ENCODE measurements around the gene USP9X. TPM values are rescaled to one million over a fixed set of nuclear protein-coding genes. Genes with fewer than 3 reads are reported as not detected.
"Not testable (repeated sequence)": the region's sequence is repeated elsewhere in the genome, so short reads cannot be mapped to it uniquely, and the experiment has no call there.

Gene USP9X
- total RNA-seq, 1 experiment from 2014 or later = 82.9 TPM

DNA sequence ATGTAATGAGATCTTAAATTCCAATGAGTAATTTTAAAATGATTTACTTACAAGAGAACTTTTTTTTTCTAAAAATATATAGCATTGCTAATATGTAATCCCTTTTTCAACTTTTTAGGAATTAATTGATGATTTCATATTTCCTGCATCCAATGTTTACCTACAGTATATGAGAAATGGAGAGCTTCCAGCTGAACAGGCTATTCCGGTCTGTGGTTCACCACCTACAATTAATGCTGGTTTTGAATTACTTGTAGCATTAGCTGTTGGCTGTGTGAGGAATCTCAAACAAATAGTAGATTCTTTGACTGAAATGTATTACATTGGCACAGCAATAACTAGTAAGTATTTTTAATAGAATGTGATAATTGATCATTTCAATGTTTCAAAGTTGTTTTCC lies 113.2 kb downstream of the USP9X start:
- DNase-seq (ENCODE audit: low read depth) = no peak

DNA sequence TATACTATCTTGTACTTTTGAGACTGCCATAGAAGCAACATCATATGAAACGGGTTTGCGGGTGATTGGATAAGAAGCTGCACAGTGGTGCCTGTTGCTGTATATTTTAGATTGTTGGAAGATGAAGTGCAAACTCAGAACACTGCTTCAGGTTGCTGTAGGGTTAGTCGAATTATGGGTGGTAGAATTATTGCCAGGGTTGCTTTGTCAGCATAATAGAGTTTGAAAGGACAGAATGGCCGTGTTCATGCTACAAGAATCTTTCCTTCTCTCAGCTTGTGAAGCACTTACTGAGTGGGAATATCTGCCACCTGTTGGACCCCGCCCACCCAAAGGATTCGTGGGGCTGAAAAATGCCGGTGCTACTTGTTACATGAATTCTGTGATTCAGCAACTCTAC lies 115.5 kb downstream of the USP9X start:
- DNase-seq (ENCODE audit: low read depth) = no peak

GRCh38 chrX:41209853-41210252 lies 124.6 kb downstream of the USP9X start:
- DNase-seq (ENCODE audit: low read depth) = no peak

DNA sequence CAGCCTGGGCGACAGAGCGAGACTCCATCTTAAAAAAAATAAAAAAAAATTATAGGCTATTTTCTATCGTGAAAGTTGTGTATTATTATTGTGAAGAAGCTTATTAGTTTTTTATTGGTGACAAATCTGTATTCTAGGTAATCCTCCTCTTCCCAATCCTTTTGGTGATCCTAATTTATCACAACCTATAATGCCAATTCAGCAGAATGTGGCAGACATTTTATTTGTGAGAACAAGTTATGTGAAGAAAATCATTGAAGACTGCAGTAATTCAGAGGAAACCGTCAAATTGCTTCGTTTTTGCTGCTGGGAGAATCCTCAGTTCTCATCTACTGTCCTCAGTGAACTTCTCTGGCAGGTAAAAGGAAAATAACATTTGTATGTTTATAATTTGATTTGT lies 139.4 kb downstream of the USP9X start:
- no peak for DNase-seq (ENCODE audit: low read depth)

GRCh38 chrX:41233988-41234387 lies 148.7 kb downstream of the USP9X start:
- no peak for DNase-seq (ENCODE audit: low read depth)

DNA sequence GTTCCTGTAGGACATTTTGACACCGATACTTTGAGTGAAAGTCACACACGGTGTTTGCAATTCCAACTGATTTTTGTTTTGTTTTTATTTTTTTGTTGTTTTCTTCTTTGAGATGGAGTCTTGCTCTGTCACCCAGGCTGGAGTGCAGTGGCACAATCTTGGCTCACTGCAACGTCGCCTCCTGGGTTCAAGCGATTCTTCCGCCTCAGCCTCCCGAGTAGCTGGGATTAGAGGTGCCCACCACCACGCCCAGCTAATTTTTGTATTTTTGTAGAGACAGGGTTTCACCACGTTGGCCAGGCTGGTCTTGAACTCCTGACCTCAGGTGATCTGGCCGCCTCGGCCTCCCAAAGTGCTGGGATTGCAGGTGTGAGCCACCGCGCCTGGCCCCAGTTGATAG lies 149.2 kb downstream of the USP9X start:
- not testable (repeated sequence) for DNase-seq (ENCODE audit: low read depth)

- no peak for DNase-seq (ENCODE audit: low read depth)
These were observed 149.7 kb downstream of the USP9X start for GRCh38 chrX:41234962-41235361.

DNA sequence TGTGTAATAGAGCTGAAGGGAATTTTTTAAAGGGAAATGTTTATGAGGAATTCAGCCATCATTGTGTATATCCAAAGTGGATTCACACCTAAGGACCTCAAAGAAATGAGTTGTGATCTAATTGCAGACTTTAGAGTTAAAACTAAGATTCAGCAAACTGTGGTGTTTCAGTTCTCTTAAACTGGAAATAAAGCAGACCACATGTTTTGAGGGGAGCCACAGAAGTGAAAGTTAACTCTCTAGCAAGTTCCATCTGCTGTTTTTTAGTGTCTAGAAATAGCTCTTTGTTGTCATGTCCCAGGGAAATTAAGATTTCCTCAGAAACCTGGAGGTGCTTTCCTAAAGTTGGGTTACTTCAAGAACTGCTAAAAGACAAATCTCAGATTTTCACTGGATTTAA lies 151.4 kb downstream of the USP9X start:
- no peak for DNase-seq (ENCODE audit: low read depth)

DNA sequence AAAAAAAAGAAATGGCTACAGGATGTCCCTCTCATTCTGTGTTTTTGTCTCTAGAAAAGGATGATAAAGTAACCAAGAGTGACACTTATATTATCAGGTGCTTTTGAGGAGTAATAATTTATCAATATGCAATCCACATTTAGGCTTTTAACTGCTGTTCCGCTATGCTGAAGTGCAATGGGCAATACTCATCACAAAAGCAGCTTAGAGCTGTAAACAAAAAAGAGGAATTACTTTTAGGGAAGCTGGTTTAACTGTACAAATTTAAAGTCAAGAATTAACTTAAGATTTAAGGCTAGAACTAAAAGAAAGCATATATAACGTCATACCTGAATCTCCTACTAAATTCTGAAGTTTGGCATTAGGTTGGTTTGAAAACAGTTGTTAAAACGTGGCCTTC lies 155.3 kb downstream of the USP9X start:
- no peak for DNase-seq (ENCODE audit: low read depth)

DNA sequence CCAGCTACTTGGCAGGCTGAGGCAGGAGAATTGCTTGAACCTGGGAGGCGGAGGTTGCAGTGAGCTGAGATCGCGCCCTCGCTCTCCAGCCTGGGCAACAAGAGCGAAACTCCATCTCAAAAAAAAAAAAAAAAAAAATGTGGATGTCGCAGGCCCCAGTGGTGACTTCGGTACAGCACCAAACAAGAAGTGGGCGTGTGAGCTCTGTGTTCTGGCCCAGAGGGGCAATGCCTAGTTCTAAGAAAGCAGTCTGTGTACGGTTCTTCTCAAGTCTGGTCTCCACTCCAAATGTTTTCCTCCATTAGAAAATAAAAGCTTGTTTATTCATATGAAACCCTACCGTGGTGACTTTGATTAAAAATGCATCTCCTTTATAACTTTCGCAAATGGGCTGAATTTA lies 156.7 kb downstream of the USP9X start:
- no peak for DNase-seq (ENCODE audit: low read depth)

- DNase-seq (ENCODE audit: low read depth) = peak; percentile 43
These were observed 160.4 kb downstream of the USP9X start for GRCh38 chrX:41245641-41246040.

GRCh38 chrX:41250867-41251266 lies 165.6 kb downstream of the USP9X start:
- no peak for DNase-seq (ENCODE audit: low read depth)

DNA sequence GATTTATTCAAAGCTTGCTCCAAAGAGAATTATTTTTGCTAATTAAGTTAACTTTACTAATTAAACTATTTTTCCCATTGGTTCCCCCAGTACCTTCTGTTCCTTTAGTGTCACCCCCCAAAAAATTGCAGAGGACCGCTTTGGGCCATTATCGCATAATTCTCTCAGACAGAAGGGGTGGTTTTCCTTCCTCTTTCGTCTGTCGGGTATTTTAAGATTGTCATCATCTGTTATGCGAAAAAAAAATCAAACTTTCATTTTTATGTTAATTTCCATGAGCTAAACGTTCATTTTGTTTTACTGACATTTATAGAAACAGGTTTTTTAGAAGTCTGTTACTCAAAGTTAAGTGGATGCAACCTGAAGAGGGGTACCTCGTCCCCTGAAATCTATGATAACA lies 172.6 kb downstream of the USP9X start:
- no peak for DNase-seq (ENCODE audit: low read depth)

DNA sequence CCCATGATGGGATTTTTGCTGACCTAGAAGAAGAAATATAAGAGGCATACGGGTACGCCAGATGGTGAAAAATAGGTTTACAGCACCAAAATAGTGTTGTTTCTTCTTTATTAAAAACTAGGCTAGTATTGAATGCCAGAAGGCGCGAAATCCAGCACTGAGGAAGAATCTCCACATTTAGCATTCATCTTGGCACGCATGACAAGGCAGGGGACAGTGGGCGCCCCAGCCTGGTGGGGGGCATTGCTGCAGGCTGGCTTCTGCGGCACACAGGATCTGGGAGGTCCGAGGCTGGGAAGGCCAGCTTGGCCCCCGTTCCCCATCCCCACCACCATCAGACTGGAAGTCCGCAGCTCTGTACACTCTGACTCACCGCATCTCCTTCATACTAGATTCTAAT lies 173.0 kb downstream of the USP9X start:
- DNase-seq (ENCODE audit: low read depth) = no peak

DNA sequence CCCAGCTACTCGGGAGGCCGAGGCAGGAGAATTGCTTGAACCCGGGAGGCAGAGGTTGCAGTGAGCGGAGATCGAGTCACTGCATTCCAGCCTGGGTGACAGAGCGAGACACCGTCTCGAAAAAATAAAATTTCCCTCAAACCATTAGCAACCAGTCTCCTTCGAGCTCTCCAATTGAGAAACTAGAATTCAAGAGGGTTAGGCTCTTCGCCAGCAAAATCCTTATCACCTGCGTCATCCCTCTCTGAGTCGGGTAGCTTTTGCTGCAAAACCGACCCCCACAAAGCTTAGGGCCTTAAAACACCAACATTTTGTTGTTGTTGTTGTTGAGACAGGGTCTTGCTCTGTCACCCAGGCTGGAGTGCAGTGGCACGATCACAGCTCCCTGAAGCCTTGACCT lies 173.6 kb downstream of the USP9X start:
- DNase-seq (ENCODE audit: low read depth) = no peak

DNA sequence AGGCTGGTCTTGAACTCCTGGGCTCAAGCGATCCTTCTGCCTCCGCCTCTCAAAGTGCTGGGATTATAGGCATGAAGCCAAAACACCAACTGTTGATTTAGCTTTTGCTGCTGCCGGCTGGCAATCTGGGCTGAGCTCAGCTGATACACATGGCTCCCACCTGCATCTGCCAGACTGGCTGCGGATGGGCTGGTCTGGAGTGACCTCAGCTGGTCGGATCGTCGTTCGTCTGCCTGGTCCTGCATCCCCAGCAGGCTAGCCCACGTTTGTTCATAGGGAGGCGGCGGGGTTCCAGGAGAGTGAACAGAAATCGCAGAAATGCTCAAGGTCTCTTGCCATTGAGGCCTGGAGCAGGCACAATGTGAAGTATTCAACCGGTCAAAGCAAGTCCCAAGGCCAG lies 174.3 kb downstream of the USP9X start:
- no peak for DNase-seq (ENCODE audit: low read depth)

DNA sequence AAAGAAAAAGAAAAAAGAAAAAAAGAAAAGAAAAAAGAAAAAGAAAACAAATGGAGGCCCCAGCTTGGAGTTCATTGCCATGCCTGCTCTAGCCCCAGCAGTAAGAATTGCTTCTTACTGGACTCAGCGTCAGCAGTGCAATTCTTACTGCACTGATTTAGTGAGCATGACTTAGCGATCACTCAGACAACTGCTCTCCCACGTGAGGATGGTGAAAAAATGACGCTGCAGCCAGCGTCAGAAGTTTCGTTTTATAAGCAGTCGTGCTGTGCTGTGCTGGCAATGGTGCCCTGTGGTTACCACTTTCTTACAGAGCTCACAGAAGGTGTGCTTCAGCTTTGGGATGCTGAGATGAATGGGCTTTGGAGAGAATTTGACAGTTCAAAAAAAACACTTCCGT lies 180.4 kb downstream of the USP9X start:
- peak; percentile 87 for DNase-seq (ENCODE audit: low read depth)

DNA sequence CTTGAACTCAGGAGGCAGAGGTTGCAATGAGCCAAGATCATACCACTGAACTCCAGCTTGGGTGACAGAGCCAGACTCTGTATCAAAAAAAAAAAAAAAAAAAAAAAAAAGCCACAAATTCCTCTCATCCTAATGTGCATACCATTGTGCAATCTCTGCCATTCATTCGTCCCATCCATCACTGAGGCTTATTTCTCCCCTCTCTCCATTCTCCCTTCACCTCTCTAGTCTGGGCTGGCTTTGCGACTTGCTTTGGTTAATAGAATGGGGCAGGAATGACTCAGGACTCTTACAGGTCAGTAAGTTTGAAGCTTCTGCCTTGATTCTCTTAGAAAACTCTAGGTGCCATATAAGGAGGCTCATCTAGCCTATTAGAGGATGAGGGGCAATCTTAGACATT lies 188.4 kb downstream of the USP9X start:
- DNase-seq (ENCODE audit: low read depth) = no peak

DNA sequence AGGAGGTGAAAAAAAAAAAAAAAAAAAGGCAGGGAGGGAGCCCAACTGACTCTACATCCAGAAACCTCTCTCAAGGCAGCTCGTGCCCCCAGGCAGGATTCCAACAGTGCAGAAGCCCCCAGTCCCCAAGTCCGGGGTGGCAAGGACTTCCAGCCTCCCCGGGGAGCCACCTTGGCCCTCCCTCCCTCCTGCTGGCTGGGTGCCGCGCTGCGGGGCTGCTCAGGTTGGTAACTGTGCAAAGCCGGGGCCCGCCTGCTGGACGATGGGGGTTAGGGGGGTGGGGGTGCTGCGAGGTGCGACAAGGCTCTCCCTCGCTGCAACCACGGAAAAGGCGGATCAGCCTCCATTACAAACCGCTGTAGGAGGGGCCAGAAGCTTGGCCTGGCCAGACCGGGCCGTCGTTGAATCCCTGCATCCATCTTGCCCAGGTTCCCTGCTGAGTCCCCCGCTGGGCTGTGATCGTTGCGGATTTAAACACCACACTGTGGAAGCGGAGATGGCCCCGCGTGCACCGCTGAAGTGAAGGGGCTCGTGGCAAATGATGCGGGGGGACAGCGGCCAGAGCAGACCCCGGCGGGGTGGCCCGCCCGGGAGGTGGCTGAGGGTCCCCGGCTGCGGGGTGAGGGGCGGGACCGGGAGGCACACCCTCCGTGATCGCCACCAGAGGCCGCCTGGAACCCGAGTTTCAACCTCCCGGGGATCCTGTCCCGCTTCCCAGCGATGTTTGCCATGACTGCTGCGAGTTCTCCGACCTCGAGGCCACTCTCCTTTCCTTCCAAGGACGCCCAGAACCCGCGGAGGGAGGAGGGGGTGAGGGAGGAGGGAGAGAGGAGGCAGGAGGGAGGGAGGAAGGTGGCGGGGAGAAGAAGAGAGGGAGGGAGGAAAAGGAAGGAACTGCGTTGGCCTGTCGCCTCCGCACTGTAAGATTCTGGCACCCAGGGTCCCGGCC lies 190.7 kb downstream of the USP9X start:
- peak; percentile 68 for DNase-seq (ENCODE audit: low read depth)

DNA sequence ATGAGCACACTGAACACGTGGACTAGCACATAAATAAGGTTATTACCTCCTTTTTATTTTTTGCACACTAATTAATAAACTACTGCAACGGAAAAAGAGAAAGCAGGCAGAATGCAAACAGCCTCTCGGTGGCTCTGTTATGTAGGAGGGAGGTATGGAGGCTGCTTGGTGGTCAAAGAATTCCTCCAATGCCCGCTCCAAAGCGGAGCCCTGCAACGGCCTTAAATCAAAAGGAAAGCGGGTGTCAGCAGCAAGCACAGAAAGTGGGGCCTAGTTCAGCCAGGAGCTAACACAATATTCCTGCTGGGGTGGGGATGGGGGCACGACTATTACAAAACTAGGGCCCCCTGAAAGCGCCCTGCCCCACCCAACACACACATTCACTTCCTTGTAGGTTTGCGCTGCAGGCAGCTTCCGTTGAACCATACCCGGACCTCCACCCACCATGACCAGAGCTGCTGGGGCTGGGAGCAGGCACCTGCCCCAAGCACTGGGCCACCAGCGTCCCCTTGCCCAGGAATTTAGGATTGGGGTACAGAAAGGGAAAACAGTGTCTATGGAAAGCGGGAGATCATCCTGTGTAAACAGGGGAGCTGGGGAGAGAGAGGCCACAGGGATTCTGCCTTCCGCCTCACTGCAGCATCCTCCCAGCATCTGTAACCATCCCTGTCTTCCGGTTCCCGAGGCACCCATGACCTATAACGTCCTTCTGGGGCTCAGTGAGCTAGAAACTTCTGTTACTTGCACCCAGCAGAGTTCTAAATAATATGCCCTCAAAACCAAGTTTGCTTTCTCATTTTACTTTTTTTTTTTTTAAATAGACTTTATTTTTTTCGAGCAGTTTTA lies 191.6 kb downstream of the USP9X start:
- DNase-seq (ENCODE audit: low read depth) = no peak

DNA sequence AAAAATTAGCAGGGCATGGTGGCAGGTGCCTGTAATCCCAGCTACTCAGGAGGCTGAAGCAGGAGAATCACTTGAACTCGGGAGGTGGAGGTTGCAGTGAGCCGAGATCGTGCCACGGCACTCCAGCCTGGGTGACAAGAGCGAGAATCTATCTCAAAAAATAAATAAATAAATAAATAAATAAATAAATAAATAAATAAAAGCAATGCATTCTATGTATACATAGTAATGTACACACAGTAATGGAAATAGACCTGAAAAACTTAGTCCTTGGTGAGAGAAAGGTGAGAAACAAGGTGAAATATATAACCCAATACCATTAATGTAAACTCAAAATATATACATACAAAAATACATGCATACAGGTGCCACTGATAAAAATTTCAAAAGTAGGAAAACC lies 197.1 kb downstream of the USP9X start:
- not testable (repeated sequence) for DNase-seq (ENCODE audit: low read depth)

DNA sequence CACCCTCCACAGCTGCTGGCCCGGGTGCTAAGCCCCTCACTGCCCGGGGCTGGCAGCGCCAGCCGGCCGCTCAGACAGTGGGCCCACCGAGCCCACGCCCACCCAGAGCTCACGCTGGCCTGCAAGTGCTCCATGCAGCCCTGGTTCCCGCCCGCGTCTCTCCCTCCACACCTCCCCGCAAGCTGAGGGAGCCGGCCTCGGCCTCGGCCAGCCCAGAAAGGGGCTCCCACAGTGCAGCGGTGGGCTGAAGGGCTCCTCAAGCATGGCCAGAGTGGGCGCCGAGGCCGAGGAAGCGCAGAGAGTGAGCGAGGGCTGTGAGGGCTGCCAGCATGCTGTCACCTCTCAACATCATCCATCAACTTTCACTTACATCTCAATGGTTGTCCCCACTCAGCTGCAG lies 200.7 kb downstream of the USP9X start:
- not testable (repeated sequence) for DNase-seq (ENCODE audit: low read depth)
